ENCODE measurements around the gene BICRA. TPM values are rescaled to one million over a fixed set of nuclear protein-coding genes. Genes with fewer than 3 reads are reported as not detected.

Gene BICRA
- total and polyA plus RNA-seq, 2 of the 4 experiments (the other 2 are of a cell fraction), result 1.8 to 3.5 TPM

DNA sequence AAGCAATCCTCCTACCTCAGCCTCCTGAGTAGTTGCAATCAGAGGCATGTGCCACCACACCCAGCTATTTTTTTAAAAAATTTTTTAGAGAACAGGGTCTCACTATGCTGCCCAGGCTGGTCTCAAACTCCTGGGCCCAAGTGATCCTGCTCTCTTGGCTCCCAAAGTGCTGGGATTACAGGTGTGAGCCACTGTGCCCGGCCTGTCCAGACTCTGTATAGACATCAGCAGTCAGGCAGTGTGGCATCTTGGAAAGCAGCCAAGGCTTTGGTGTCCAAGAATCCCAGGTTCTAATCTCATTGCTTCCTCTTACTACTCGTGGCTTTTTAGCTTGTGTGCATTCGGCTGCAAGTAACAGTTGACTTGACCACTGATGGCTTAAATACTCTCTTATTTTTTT is 43.4 kb downstream of the BICRA start:
- WGBS, 2 experiments (ENCODE audit: extremely low coverage in 2 of 2, insufficient read length in 1 of 2), result no CpG with 5 or more reads among the region's 3 CpGs
- Histone ChIP-seq H3K4me1 (ENCODE audit: control insufficient read depth, insufficient read depth, low read length) (no peaks in the 10 kb centered on the region; the same call in 1 of the 2 replicates), H3K9me3 (ENCODE audit: control insufficient read depth, insufficient read depth, low read length) (no peaks in the 10 kb centered on the region), H4K5ac (ENCODE audit: low read depth, low read length) (no peak overlapping the region), H4K8ac (ENCODE audit: low read depth in 2 of 2, low read length in 2 of 2) (no peak overlapping the region), H3K9me1 (ENCODE audit: insufficient read depth, low read length) (peaks cover 30% of the 10 kb centered on the region), H3K36me3 (ENCODE audit: control insufficient read depth, insufficient read depth, low read length) (peaks cover 13% of the 10 kb centered on the region), H3K18ac (ENCODE audit: low read depth, low read length) (no peak overlapping the region), H3K4me2 (ENCODE audit: low read depth, low read length) (no peak overlapping the region), H2AK5ac (ENCODE audit: low read depth, low read length) (no peak overlapping the region), H2BK5ac (ENCODE audit: low read depth, low read length, poor library complexity, severe bottlenecking) (no peak overlapping the region), H3K23ac (ENCODE audit: low read depth, low read length) (no peak overlapping the region), H3K27me3 (ENCODE audit: control insufficient read depth, insufficient read depth, low read length) (no peaks in the 10 kb centered on the region), H3K56ac (ENCODE audit: extremely low read depth, insufficient read depth, low read length) (no peak overlapping the region), H2AFZ (replicated peaks; ENCODE audit: low read length, poor library complexity) (no peak overlapping the region), H3K14ac (replicated peaks; ENCODE audit: low read depth, low read length) (no peak overlapping the region), H4K91ac (ENCODE audit: insufficient read depth, low read depth, low read length) (no peak overlapping the region), H2BK120ac (ENCODE audit: low read depth, low read length) (no peak overlapping the region), H3K4me3 (ENCODE audit: insufficient read depth, low read depth, low read length) (no peak overlapping the region), H2BK15ac (ENCODE audit: low read depth, low read length) (no peak overlapping the region), H2AK9ac (replicated peaks; ENCODE audit: low read depth, low read length, poor library complexity) (no peak overlapping the region), H3K79me1 (ENCODE audit: low read depth in 1 of 2, low read length in 2 of 2) (peaks cover 37 to 88% of the 10 kb centered on the region in 2 experiments), H4K20me1 (ENCODE audit: insufficient read depth, low read length) (peaks cover 85% of the 10 kb centered on the region), H3K9ac (ENCODE audit: low read depth, low read length) (no peak overlapping the region), H3K4ac (ENCODE audit: low read depth, low read length) (no peak overlapping the region), H3K27ac (ENCODE audit: insufficient read depth, low read length) (no peak overlapping the region), H2BK20ac (ENCODE audit: low read depth, low read length) (no peak overlapping the region)
- ChIA-PET POLR2A (ENCODE audit: unreplicated experiment) (no interaction called here), CTCF (no interaction called here)
- in situ Hi-C loops (cut with MboI; ENCODE audit: low sequenced_read_pairs) (no loop called here), intact Hi-C loops (cut with micrococcal nuclease) (no loop called here), dilution Hi-C loops (cut with HindIII; ENCODE audit: low sequenced_read_pairs, unreplicated experiment) (no loop called here)
- TF ChIP-seq SMC3 (IDR thresholded peaks at IDR 0.05; ENCODE audit: low read depth, low read length) (no peak), RAD21 (IDR thresholded peaks at IDR 0.05; ENCODE audit: low read length) (no peak), NFE2L2 (IDR thresholded peaks at IDR 0.05; ENCODE audit: low read depth, low read length) (no peak), CHD1 (IDR thresholded peaks at IDR 0.05; ENCODE audit: low read depth, low read length) (no peak)
- no TSS peak for BruUV-seq (replicated peaks)
- no peak for ATAC-seq (ENCODE audit: low read depth)
- no peak for DNase-seq
